Endothelial cell of umbilical vein (primary cell): Measurements from ENCODE around the gene LSM14B. TPM values are rescaled to one million over a fixed set of nuclear protein-coding genes. Genes with fewer than 3 reads are reported as not detected.

Source experiments
- BruUV-seq: library from RNA; stranded (reverse); fragments of 400-500 nt; replicated peaks from 2 replicates; lab custom pipeline; 2021; lab: Mats Ljungman, UMichigan
- CTCF ChIA-PET: fragments of 300-600, 350-600 bp; sonication (Branson Sonifier 250); formaldehyde crosslinking; loops from one replicate; lab custom pipeline; 2021; ENCODE audit warnings: antibody characterized with exemption, inconsistent platforms; lab: Charles Lee
- POLR2A ChIA-PET: fragments of 300-600, 350-600 bp; sonication (Branson Sonifier 250); formaldehyde crosslinking; loops from one replicate; lab custom pipeline; 2021; ENCODE audit warnings: antibody characterized with exemption, inconsistent platforms; lab: Charles Lee
- DNase-seq: peaks from one replicate; pipeline ENCODE4 v3.0.0-alpha.2; 2011; ENCODE audit warnings: low read depth, low spot score
- FAIRE-seq: peaks from 2 replicates; lab custom pipeline; 2011; peaks lifted over from hg19 to GRCh38; lab: Jason Lieb, UNC
- H2AFZ ChIP-seq: 2 replicates; pipeline ENCODE4 v1.6.0; 2012; ENCODE audit warnings: low read depth, low read length, control low read depth, inconsistent platforms
- H3K27ac ChIP-seq: 2 replicates; pipeline ENCODE4 v1.5.1; 2011; ENCODE audit warnings: low read depth, mild to moderate bottlenecking, control low read depth, low read length, moderate library complexity; ENCODE audit not compliant: insufficient read depth
- H3K27me3 ChIP-seq, 2 experiments: 2 replicates each; pipeline versions ENCODE4 v1.6.0 to v1.6.1; 2011; ENCODE audit warnings: low read length in 2 of 2, mixed read lengths in 1 of 2; ENCODE audit not compliant: control insufficient read depth in 2 of 2, insufficient read depth in 2 of 2
- H3K36me3 ChIP-seq, 2 experiments: 2 replicates in 1 of 2; 3 replicates in 1 of 2; pipeline ENCODE4 v1.5.1; 2011; ENCODE audit warnings: low read length in 2 of 2, mild to moderate bottlenecking in 1 of 2, moderate library complexity in 1 of 2; ENCODE audit not compliant: control insufficient read depth in 2 of 2, insufficient read depth in 2 of 2; ENCODE audit errors: extremely low read depth in 1 of 2
- H3K4me1 ChIP-seq: 3 replicates; pipeline ENCODE4 v1.5.1; 2011; ENCODE audit warnings: mild to moderate bottlenecking, low read length; ENCODE audit not compliant: control insufficient read depth, insufficient read depth; ENCODE audit errors: extremely low read depth
- H3K4me2 ChIP-seq: 2 replicates; pipeline ENCODE4 v1.6.1; 2011; ENCODE audit warnings: low read length, control low read depth, mixed read lengths; ENCODE audit not compliant: insufficient read depth
- H3K4me3 ChIP-seq, 3 experiments: fragments of 200-600 bp in 1 of 3; sonication (generic), shearing (Covaris generic) in 1 of 3; replicated peaks in 1 of 3; 2 replicates each; pipeline ENCODE4 v1.5.1; 2011 to 2016; ENCODE audit warnings: control low read depth in 3 of 3, low read length in 3 of 3, mild to moderate bottlenecking in 2 of 3, inconsistent platforms in 1 of 3, low read depth in 1 of 3, moderate library complexity in 1 of 3; ENCODE audit not compliant: insufficient read depth in 1 of 3
- H3K79me2 ChIP-seq: 2 replicates; pipeline ENCODE4 v1.6.0; 2012; ENCODE audit warnings: low read length, inconsistent platforms; ENCODE audit not compliant: control insufficient read depth, insufficient read depth
- H3K9ac ChIP-seq: replicated peaks from 2 replicates; pipeline ENCODE3; 2011; ENCODE audit warnings: low read length, control low read depth; ENCODE audit not compliant: insufficient read depth; ENCODE audit errors: extremely low read depth
- H3K9me1 ChIP-seq: replicated peaks from 3 replicates; pipeline ENCODE4 v1.6.0; 2011; ENCODE audit warnings: mild to moderate bottlenecking, low read length; ENCODE audit not compliant: control insufficient read depth, insufficient read depth; ENCODE audit errors: extremely low read depth
- H3K9me3 ChIP-seq: replicated peaks from 2 replicates; pipeline ENCODE4 v1.5.1; 2012; ENCODE audit warnings: low read length, inconsistent platforms; ENCODE audit not compliant: control insufficient read depth, insufficient read depth
- H4K20me1 ChIP-seq: replicated peaks from 2 replicates; pipeline ENCODE3; 2011; ENCODE audit warnings: mild to moderate bottlenecking, low read length; ENCODE audit not compliant: control insufficient read depth, insufficient read depth; ENCODE audit errors: extremely low read depth
- CTCF ChIP-seq, 2 donors: IDR thresholded peaks; 1 replicate in 1 of 2; 2 replicates in 1 of 2; pipeline ENCODE4 v1.5.1; 2011; ENCODE audit warnings: low read length in 2 of 2, mild to moderate bottlenecking in 2 of 2, moderate library complexity in 2 of 2, control low read depth in 1 of 2, inconsistent platforms in 1 of 2, low read depth in 1 of 2; ENCODE audit not compliant: insufficient read depth in 1 of 2; ENCODE audit errors: extremely low read depth in 1 of 2
- POLR2AphosphoS5 ChIP-seq: IDR thresholded peaks from 2 replicates; pipeline ENCODE4 v1.6.1; 2012; ENCODE audit warnings: low read depth, mild to moderate bottlenecking, control low read depth, low read length, moderate library complexity; ENCODE audit not compliant: insufficient read depth
- dilution Hi-C: fragments of 300-500 bp; cut with MboI; formaldehyde crosslinking; loops from one replicate; pipeline ENCODE4 v1.15.0; 2019; ENCODE audit warnings: low sequenced_read_pairs; ENCODE audit not compliant: extremely low pct_ligation_motif_present
- intact Hi-C: fragments of 100-400 bp; cut with micrococcal nuclease; formaldehyde crosslinking; loops from one replicate; pipeline ENCODE4 v1.10.0; 2022
- polyA plus RNA-seq, 4 experiments: library from polyadenylated mRNA; depleted of rRNA in 3 of 4; stranded (reverse) in 3 of 4; unstranded in 1 of 4; fragments of >200 nt; gene quantifications; 2 replicates each; pipeline versions ENCODE4 v1.2.1 to v1.2.3, GENCODE V29; 2011 to 2012; ENCODE audit warnings: missing spikeins in 1 of 4
- total RNA-seq: library from RNA; stranded (reverse); gene quantifications from 2 replicates; pipeline ENCODE4 v1.2.3, GENCODE V29; 2021

The LSM14B gene
- total and polyA plus RNA-seq, 2 donors (not counting 3 experiments of a cell fraction or from before 2014, with no cell fraction given) = 32.5 to 34.0 TPM

- POLR2A ChIA-PET = no interaction called here
- H3K9me3 ChIP-seq = no peaks in the 10 kb centered on the region
- DNase-seq (peak; percentile 48), FAIRE-seq (peak; percentile 72)
- peaks cover 60% of the 10 kb centered on the region for H3K79me2 ChIP-seq
- H3K4me2 ChIP-seq = no peak overlapping the region
- H3K36me3 ChIP-seq = peaks cover 6 to 22% of the 10 kb centered on the region in 2 experiments
- dilution Hi-C loops = no loop called here
- TF ChIP-seq CTCF (IDR thresholded peaks at IDR 0.05; ENCODE audit: extremely low read depth in 1 of 2, insufficient read depth in 1 of 2, low read depth in 1 of 2, low read length in 2 of 2) (peak; percentile 69 to 92), POLR2AphosphoS5 (no peak)
- no TSS peak for BruUV-seq
- no peak overlapping the region for H2AFZ ChIP-seq
- H3K4me3 ChIP-seq = no peak overlapping the region
- no peak overlapping the region for H3K9ac ChIP-seq
- H3K9me1 ChIP-seq = no peaks in the 10 kb centered on the region
- peaks cover 2% of the 10 kb centered on the region for H4K20me1 ChIP-seq
- H3K4me1 ChIP-seq = no peaks in the 10 kb centered on the region
- no peaks in the 10 kb centered on the region for H3K27me3 ChIP-seq
- CTCF ChIA-PET = interaction anchor here (0.7 to 1.2 kb wide), 5 partner anchors 10 to 145 kb away, joined by 3 to 21 read pairs (median 6); no protein-coding TSS in a partner anchor
- no peak overlapping the region for H3K27ac ChIP-seq
- intact Hi-C loops = loop anchor here (1.0 kb wide), 2 partner anchors 130 to 145 kb away; no protein-coding TSS in a partner anchor
Observed at GRCh38 chr20:62156592-62157386, 34.5 kb downstream of the LSM14B start.
